Measurements from ENCODE around the gene OR52N4.
"Not testable (repeated sequence)": the region's sequence is repeated elsewhere in the genome, so short reads cannot be mapped to it uniquely, and the experiment has no call there.

OR52N4 gene

GRCh38 chr11:5753943-5754342 lies at the start of gene OR52N4:
Gene OR52N4, plus strand, starts transcription at chr11:5754243. Its CDS starts 498 bp downstream, at chr11:5754741.
- no peak for DNase-seq

GRCh38 chr11:5705688-5706087 lies 48.4 kb upstream of the OR52N4 start:
- no peak for DNase-seq

- no peak for DNase-seq
Measured at GRCh38 chr11:5712507-5712906, 41.5 kb upstream of the OR52N4 start.

GRCh38 chr11:5713695-5714094 lies 40.3 kb upstream of the OR52N4 start:
- DNase-seq = no peak

GRCh38 chr11:5716518-5716917 lies 37.5 kb upstream of the OR52N4 start:
- not testable (repeated sequence) for DNase-seq

- no peak for DNase-seq
Measured at GRCh38 chr11:5719703-5720495, 34.1 kb upstream of the OR52N4 start.

- no peak for DNase-seq
Measured at GRCh38 chr11:5722622-5723021, 31.4 kb upstream of the OR52N4 start.

- DNase-seq = no peak
Measured at GRCh38 chr11:5726351-5726750, 27.7 kb upstream of the OR52N4 start.

GRCh38 chr11:5727691-5728090 lies 26.4 kb upstream of the OR52N4 start:
- DNase-seq = no peak

GRCh38 chr11:5736396-5736795 lies 17.6 kb upstream of the OR52N4 start, which contains the start of gene OR56B1:
Gene OR56B1, plus strand, starts transcription at chr11:5736448. Its CDS starts 69 bp downstream, at chr11:5736517.
- no peak for DNase-seq

- no peak for DNase-seq
Measured at GRCh38 chr11:5737091-5737490, 17.0 kb upstream of the OR52N4 start.

GRCh38 chr11:5737670-5738392 lies 16.2 kb upstream of the OR52N4 start:
- DNase-seq = no peak

- no peak for DNase-seq
Measured at GRCh38 chr11:5738431-5738830, 15.6 kb upstream of the OR52N4 start.

- no peak for DNase-seq
Measured at GRCh38 chr11:5746614-5747013, 7.4 kb upstream of the OR52N4 start.

GRCh38 chr11:5749836-5750235 lies 4.2 kb upstream of the OR52N4 start:
- DNase-seq = no peak

- no peak for DNase-seq
Measured at GRCh38 chr11:5767056-5767455, 13.0 kb downstream of the OR52N4 start.

- DNase-seq = no peak
Measured at GRCh38 chr11:5783255-5783654, 29.2 kb downstream of the OR52N4 start, which contains the start of gene OR52N5. Gene OR52N5, minus strand, starts transcription at chr11:5783355. Its CDS starts 4,721 bp downstream, at chr11:5778634.

GRCh38 chr11:5791165-5791564 lies 37.1 kb downstream of the OR52N4 start, which contains the start of gene OR52N1:
Gene OR52N1, minus strand, starts transcription at chr11:5791265. Its CDS starts 2,449 bp downstream, at chr11:5788816.
- DNase-seq = no peak

- no peak for DNase-seq
Measured at GRCh38 chr11:5796541-5796940, 42.5 kb downstream of the OR52N4 start.

- no peak for DNase-seq
Measured at GRCh38 chr11:5803982-5804381, 49.9 kb downstream of the OR52N4 start.

All from activated CD4-positive, alpha-beta T cell treated with anti-CD3 and anti-CD28 coated beads, Interleukin-10, Interleukin-2, amounts not matched to agents 100 ng/mL and 50 ng/mL, durations not matched to agents 16 hours and 8 hours (primary cell).